Stimulated activated CD4-positive, alpha-beta T cell treated with anti-CD3 and anti-CD28 coated beads, TNF-alpha, amount 100 ng/mL, for 1 hour (primary cell): ENCODE data around the gene GTPBP1.

Source experiments
- DNase-seq, 3 donors: peaks; one replicate each; pipeline ENCODE4 v3.0.0-alpha.2; 2020; ENCODE audit warnings: low read depth in 3 of 3, low spot score in 1 of 3

GTPBP1 gene

GRCh38 chr22:38705235-38706100 lies at the start of gene GTPBP1:
GTPBP1 (plus strand) TSS chr22:38705944; CDS start chr22:38705956, 12 bp downstream.
- DNase-seq = peak; percentile 81 to 96 (median 92)

- DNase-seq = peak; percentile 52 to 82 (median 76)
Measured at GRCh38 chr22:38656256-38657044, 49.3 kb upstream of the GTPBP1 start, which contains the start of the genes CBY1 and FAM227A. CBY1 (plus strand) TSS chr22:38656638; CDS start chr22:38668055, 11,417 bp downstream. FAM227A (minus strand) TSS chr22:38656392; CDS start chr22:38650168, 6,224 bp downstream.

- no peak for DNase-seq
Measured at GRCh38 chr22:38657045-38657909, 48.5 kb upstream of the GTPBP1 start.

GRCh38 chr22:38674888-38675287 lies 30.9 kb upstream of the GTPBP1 start:
- DNase-seq = no peak

- DNase-seq = no peak
Measured at GRCh38 chr22:38675833-38676232, 29.9 kb upstream of the GTPBP1 start.

GRCh38 chr22:38681582-38682335 lies 24.0 kb upstream of the GTPBP1 start, which contains the start of gene TOMM22:
TOMM22 (plus strand) TSS chr22:38681957; CDS start chr22:38681979, 22 bp downstream.
- peak; percentile 47 to 72 (median 62) for DNase-seq

- no peak for DNase-seq
Measured at GRCh38 chr22:38684895-38685294, 20.8 kb upstream of the GTPBP1 start.

GRCh38 chr22:38685761-38686160 lies 20.0 kb upstream of the GTPBP1 start:
- no peak for DNase-seq

- DNase-seq = no peak
Measured at GRCh38 chr22:38689651-38690050, 16.1 kb upstream of the GTPBP1 start.

- no peak for DNase-seq
Measured at GRCh38 chr22:38694049-38694448, 11.7 kb upstream of the GTPBP1 start.

GRCh38 chr22:38694940-38695339 lies 10.8 kb upstream of the GTPBP1 start:
- DNase-seq = no peak

GRCh38 chr22:38696606-38697424 lies 8.9 kb upstream of the GTPBP1 start:
- DNase-seq = peak in 1 of 3 donors; percentile 10

- no peak for DNase-seq
Measured at GRCh38 chr22:38697425-38698089, 8.2 kb upstream of the GTPBP1 start.

GRCh38 chr22:38698407-38699094 lies 7.2 kb upstream of the GTPBP1 start:
- DNase-seq = no peak

GRCh38 chr22:38699143-38699542 lies 6.6 kb upstream of the GTPBP1 start:
- DNase-seq = no peak

- DNase-seq = no peak
Measured at GRCh38 chr22:38699784-38700183, 6.0 kb upstream of the GTPBP1 start.

GRCh38 chr22:38700270-38700788 lies 5.4 kb upstream of the GTPBP1 start:
- DNase-seq = no peak
